Stimulated activated CD8-positive, alpha-beta memory T cell treated with anti-CD3 and anti-CD28 coated beads, Interleukin-2, amount 100 ng/mL, for 48 hours (primary cell): ENCODE measurements around the gene TYSND1.
"Not testable (repeated sequence)": the region's sequence is repeated elsewhere in the genome, so short reads cannot be mapped to it uniquely, and the experiment has no call there.

Experiments
- DNase-seq, 2 donors: peaks; one replicate each; pipeline ENCODE4 v3.0.0-alpha.2; 2020; ENCODE audit warnings: low read depth in 2 of 2

The TYSND1 gene

DNA sequence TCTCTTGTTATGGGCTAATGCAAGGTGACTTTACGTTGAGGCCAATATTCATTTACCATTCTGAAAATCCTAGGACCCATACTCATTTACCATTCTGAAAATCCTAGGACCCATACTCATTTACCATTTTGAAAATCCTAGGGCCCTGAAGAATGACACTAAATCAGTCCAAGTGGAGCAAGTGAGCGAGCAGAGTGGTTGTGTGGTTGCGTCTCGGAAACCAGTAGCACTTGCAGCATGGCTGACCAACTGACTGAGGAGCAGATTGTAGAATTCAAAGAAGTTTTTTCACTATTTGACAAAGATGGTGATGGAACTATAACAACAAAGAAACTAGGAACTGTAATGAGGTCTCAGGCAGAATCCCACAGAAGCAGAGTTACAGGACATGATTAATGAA, 16.9 kb upstream of the TYSND1 start:
- no peak for DNase-seq

DNA sequence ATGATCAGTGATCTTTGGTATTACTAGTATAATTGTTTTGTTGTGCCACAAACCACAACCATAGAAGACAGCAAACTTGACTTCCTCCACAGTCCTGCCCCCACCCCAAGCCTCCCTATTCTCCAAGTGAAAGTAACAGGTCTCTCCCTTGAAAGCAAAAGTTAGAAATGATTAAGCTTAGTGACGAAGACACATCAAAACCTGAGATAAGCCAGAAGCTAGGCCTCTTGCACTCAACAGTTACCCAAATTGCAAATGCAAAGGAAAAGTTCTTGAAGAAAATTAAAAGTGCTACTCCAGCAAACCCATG, 16.3 kb upstream of the TYSND1 start:
- DNase-seq: peak; percentile 41 to 59

DNA sequence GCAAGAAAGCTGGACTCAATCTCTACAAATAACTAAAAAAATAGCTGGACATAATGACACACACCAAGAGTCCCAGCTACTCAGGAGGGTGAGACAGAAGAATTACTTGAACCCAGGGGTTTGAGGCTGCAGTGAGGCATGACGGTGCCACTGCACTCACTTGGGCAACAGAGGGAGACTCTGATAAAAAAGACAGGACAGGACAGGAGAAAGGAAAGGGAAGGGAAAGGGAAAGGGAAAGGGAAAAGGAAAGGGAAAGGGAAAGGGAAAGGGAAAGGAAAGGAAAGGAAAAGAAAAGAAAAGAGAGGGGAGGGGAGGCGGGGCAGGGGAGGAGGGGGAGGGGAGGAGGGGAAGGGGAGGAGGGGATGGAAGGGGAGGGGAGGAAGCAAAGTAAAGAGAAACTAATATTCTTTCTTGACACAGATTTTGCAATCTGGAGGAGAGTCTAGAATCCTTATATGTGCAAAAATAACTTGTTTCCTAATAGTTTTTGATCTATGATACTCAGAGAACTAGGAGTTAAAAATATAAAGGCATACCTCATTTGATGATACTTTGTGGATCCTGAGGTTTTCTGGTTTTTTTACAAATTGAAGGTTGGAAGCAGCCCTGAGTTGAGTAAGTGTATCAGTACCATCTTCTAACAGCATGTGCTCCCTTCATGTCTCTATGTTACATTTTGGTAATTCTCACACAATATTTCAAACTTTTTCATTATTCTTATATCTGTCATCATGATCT, 15.8 kb upstream of the TYSND1 start:
- no peak for DNase-seq

- DNase-seq: no peak
Measured at GRCh38 chr10:70160798-70161197, 14.3 kb upstream of the TYSND1 start.

DNA sequence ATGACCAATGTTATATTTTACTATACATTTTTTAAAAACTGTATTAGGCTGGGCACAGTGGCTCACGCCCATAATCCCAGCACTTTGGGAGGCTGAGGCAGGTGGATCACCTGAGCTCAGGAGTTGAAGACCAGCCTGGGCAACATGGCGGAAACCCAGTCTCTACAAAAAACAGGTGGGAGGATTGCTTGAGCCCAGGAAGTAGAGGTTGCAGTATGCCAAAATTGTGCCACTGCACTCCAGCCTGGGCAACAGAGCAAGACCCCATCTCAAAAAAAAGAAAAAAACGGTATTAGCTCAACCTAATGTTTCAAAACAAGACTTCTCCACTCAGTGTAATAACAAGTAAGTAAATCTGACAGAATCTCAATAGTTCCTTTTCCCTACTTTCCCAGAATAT, 12.9 kb upstream of the TYSND1 start:
- DNase-seq: not testable (repeated sequence)

DNA sequence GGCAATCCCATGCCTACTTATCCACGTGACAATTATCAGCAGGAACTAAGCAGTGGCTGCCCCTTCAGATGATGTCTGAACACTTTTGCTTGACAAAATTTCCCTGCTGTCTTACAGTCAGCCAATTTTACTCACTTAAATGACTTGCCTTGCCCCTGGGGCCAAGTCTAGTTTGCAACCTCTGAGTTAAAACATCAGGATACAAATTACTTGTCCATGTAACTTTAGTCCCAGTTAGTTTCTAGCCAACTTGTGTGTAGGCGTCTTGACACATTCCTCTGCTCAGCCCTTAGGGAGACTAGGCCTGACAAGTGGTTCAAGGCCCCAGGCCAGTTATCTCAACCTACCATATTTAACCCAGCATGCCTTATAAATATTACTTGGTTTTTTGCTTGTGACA, 11.6 kb upstream of the TYSND1 start:
- DNase-seq: no peak

DNA sequence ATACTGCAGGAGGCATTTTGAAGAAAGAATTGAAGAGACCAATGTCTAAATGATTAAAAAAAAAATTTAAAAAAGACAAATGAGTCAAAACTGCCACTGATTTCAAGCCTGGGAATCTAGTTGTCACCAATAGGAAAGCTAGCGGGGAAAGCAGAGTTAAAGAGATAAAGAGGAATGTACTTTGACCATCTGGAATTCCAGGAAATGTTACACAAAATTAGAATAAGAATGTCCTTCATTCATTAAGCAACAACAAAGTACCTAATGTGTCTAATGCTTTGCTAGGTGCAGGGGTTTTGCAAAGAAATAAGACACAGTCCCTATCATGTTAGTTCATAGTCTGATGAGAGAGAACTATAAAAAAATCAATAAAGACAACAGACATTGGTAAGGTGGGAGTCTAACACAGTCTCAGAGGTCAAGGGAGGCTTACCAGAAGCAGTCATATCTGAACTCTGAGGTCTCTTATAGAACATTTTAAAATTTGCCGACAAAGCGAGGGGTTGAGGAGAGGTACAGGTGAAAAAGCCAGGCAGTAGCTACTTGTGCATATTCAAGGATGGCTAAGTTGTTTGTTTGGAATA, 8.8 kb upstream of the TYSND1 start:
- DNase-seq: no peak

DNA sequence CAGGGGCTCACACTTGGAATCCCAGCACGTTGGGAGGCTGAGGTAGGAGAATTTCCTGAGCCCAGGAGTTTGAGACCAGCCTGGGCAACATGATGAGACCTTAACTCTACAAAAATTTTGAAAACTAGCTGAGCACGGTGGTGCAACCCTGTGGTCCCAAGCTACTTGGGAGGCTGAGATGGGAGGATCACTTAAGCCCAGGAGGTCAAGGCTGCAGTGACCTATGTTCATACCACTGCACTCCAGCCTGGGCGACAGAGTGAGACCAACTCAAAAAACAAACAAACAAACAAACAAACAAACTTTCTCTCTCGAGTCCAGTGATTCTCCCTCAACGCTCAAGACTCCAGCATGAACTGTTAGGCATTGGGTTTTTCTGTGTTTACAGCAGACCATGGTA, 2.0 kb upstream of the TYSND1 start:
- DNase-seq: no peak

DNA sequence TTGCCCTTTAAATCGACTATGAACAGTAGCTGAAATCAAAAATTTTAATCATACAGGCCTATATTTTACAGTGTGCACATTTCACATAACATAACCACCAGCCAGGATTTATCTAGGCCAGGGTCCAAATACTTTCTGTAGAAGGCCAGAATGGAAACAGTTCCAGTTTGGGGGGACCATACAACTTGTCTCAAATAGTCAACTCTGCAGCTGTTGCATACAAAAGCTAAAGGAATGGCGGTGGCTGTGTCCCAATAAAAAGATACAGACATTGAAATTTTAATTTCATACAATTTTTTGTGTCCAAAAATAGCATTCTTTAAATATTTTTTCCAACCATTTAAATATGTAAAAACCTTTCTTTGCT, 742 bp upstream of the TYSND1 start:
- no peak for DNase-seq

- DNase-seq: peak; percentile 51 to 56
Measured at GRCh38 chr10:70145666-70146488, 623 bp downstream of the TYSND1 start.

- DNase-seq: no peak
Measured at GRCh38 chr10:70145166-70145665, 1.3 kb downstream of the TYSND1 start.

GRCh38 chr10:70144372-70145110, 2.0 kb downstream of the TYSND1 start:
- DNase-seq: no peak

GRCh38 chr10:70142555-70142954, 3.9 kb downstream of the TYSND1 start:
- DNase-seq: no peak

DNA sequence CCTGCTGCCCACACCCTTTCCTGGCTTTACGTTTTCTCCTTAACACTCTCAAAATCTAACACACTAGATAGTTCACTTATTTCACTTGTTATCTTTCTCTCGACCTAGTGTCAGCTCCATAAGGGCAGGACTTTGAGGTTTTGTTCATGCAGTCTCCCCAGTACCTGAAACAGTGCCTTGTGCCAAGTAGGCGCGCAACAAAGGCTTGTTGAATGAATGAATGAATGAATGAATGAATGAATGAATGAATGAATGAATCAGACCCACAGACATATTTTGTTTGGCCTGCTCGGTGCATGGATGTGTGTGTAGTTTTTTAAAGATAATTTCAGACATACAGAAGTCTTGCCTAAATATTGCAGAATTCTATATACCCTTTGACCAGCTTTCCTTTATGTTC, 6.2 kb downstream of the TYSND1 start:
- no peak for DNase-seq

- DNase-seq: no peak
Measured at GRCh38 chr10:70139997-70140250, 6.6 kb downstream of the TYSND1 start.

DNA sequence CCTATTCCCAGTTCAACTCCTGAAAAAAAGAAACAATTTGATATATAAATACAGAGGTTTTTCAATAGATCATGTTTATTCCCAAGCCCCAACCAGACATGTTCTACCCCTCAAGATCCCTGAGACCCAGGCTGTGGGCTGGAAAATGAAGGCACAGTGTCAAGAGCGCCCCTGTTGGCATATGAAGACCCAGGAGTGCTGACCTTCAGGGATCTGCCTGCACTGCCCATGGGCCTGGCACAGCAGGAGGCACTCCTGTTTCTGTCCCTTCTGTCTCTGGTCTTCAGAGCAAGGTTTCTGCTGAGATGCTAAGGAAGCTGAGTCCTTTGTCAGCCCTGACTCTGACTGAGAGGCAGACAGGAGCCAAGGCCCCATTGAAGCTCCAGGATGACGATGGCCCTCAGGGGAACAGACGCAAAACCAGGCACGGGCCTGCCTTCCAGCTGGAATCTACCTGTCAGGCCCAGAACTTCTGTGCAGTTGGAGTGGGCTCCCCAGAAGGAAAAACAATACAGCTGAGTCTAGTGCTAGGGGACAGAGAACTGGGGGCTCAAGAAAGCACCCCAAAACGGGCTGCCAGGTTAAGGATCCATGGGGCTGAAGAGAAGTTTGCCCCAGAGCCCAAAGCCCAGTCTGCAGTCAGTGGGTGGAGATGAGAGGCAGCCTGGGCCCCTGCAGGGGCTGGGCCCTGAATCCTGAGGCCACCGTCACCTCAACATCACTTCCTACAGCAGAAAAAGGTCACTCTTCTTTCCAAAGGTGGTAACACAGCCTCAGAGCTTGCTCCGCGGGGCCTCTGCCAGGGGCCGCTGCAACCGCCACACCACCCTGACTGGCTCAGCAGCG, 7.1 kb downstream of the TYSND1 start:
- DNase-seq: no peak

- no peak for DNase-seq
Measured at GRCh38 chr10:70137927-70138883, 8.3 kb downstream of the TYSND1 start.

DNA sequence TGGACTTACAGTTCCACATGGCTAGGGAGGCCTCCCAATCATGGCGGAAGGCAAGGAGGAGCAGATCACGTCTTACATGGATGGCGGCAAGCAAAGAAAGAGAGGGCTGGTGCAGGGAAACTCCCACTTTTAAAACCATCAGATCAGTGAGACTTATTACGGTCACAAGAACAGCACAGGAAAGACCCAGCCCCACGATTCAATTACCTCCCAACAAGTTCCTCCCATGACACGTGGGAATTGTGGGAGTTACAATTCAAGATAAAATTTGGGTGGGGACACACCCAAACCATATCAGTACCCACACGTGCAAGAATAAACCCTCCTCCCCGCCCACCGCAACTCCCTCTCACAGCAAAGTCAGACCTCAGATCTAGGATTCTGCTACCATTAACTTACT, 9.4 kb downstream of the TYSND1 start:
- no peak for DNase-seq

GRCh38 chr10:70135684-70136083, 10.8 kb downstream of the TYSND1 start:
- no peak for DNase-seq

DNA sequence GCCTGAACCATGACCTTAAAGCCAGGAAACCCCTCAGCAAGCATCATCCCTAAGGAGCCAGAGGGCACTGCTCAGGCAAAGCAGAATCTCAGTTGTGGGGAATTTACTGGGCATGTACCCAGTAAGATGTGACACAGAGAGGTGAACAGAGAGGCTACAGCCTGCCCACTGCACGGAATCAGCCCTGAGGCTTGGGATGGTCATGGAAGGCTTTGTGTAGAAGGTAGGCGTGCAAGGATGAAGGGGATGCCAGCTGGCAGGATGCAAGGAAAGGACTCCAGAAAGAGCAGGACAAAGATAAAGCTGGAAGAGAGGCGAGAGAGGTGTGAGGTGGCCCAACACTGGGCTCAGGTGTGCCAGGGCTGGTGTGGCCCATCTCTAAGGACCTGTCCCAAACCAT, 11.5 kb downstream of the TYSND1 start:
- DNase-seq: no peak
